ENCODE measurements around the gene KRT13.

KRT13 gene

GRCh38 chr17:41518789-41519449 lies 13.5 kb upstream of the KRT13 start, which contains the start of gene KRT15:
TSS of gene KRT15 (minus strand) at chr17:41518890. CDS start at chr17:41518827, 63 bp downstream.
- peak in 2 of 3 experiments; percentile 85 to 92 for DNase-seq

- DNase-seq, result peak in 1 of 3 experiments; percentile 47
Observed at GRCh38 chr17:41518031-41518430, 12.6 kb upstream of the KRT13 start.

- DNase-seq, result no peak
Observed at GRCh38 chr17:41516830-41517283, 11.4 kb upstream of the KRT13 start.

- DNase-seq, result no peak
Observed at GRCh38 chr17:41516147-41516829, 10.9 kb upstream of the KRT13 start.

- peak in 2 of 3 experiments; percentile 87 to 96 for DNase-seq
Observed at GRCh38 chr17:41513168-41513547, 7.7 kb upstream of the KRT13 start.

GRCh38 chr17:41512546-41513167 lies 7.2 kb upstream of the KRT13 start:
- no peak for DNase-seq

GRCh38 chr17:41511716-41512115 lies 6.3 kb upstream of the KRT13 start:
- no peak for DNase-seq

- peak in 2 of 3 experiments; percentile 65 to 78 for DNase-seq
Observed at GRCh38 chr17:41511116-41511515, 5.7 kb upstream of the KRT13 start.

GRCh38 chr17:41510251-41511065 lies 5.0 kb upstream of the KRT13 start:
- peak in 2 of 3 experiments; percentile 65 to 78 for DNase-seq

GRCh38 chr17:41507315-41507880 lies 2.0 kb upstream of the KRT13 start:
- DNase-seq, result no peak

GRCh38 chr17:41505809-41506767 lies 676 bp upstream of the KRT13 start:
- no peak for DNase-seq

GRCh38 chr17:41504246-41504977 lies 1.0 kb downstream of the KRT13 start:
- no peak for DNase-seq

GRCh38 chr17:41503202-41503601 lies 2.2 kb downstream of the KRT13 start:
- DNase-seq, result no peak

- no peak for DNase-seq
Observed at GRCh38 chr17:41500131-41500911, 5.1 kb downstream of the KRT13 start.

GRCh38 chr17:41499714-41500113 lies 5.7 kb downstream of the KRT13 start:
- no peak for DNase-seq

GRCh38 chr17:41498276-41498675 lies 7.1 kb downstream of the KRT13 start:
- DNase-seq, result no peak

- peak in 2 of 3 experiments; percentile 11 to 38 for DNase-seq
Observed at GRCh38 chr17:41496803-41497484, 8.5 kb downstream of the KRT13 start.

GRCh38 chr17:41494524-41494923 lies 10.9 kb downstream of the KRT13 start:
- no peak for DNase-seq

- DNase-seq, result peak; percentile 42 to 84 (median 62)
Observed at GRCh38 chr17:41492771-41493170, 12.6 kb downstream of the KRT13 start.
